GM23338 (cell line): ENCODE data around the gene RAB3GAP2. TPM values are rescaled to one million over a fixed set of nuclear protein-coding genes. Genes with fewer than 3 reads are reported as not detected.

Experiments
- NANOG ChIP-seq: IDR thresholded peaks from 2 replicates; pipeline ENCODE4 v1.6.1; 2016; ENCODE audit warnings: antibody characterized with exemption, borderline replicate concordance
- POLR2AphosphoS5 ChIP-seq: IDR thresholded peaks from 2 replicates; pipeline ENCODE4 v1.6.1; 2016; ENCODE audit warnings: antibody characterized with exemption, low read depth
- REST ChIP-seq: IDR thresholded peaks from one replicate; pipeline ENCODE4 v1.6.1; 2018; ENCODE audit warnings: antibody characterized with exemption; ENCODE audit not compliant: unreplicated experiment
- microRNA counts: library from miRNA; unstranded; fragments of <30 nt; microRNA quantifications from one replicate; lab custom pipeline; 2017
- microRNA-seq: library from miRNA; unstranded; fragments of <30 nt; microRNA quantifications from one replicate; pipeline ENCODE4, GENCODE V29; 2017
- polyA plus RNA-seq: library from polyadenylated mRNA; unstranded; fragments of >200 nt; fragmentation: Nextera tagmentation; extraction: Ambion mirVana; gene quantifications from 2 replicates; pipeline ENCODE4 v1.2.1, GENCODE V29; 2016
- small RNA-seq: library from RNA; depleted of rRNA; stranded (forward); fragments of <200 nt; gene quantifications from one replicate; pipeline ENCODE3, GENCODE V24; 2014; ENCODE audit warnings: low replicate concordance
- total RNA-seq: library from RNA; depleted of rRNA; stranded (reverse); fragments of >200 nt; shearing (Covaris generic); gene quantifications from 2 replicates; pipeline ENCODE4 v1.2.3, GENCODE V29; 2014; rRNA removed

The RAB3GAP2 gene
- total and polyA plus RNA-seq, 2 experiments from 2014 or later = 19.4 to 44.6 TPM

- TF ChIP-seq REST = no peak
- TF ChIP-seq POLR2AphosphoS5 = no peak
- no peak for TF ChIP-seq NANOG
Observed at GRCh38 chr1:220099826-220100225, 172.4 kb downstream of the RAB3GAP2 start (continued).

MicroRNAs encoded within 50 kb of the gene (microRNA counts, 767-probe panel; counts per million panel counts)
- microRNA hsa-miR-194-5p (lab: Ali Mortazavi, UCI) (not detected), microRNA hsa-miR-215 (lab: Ali Mortazavi, UCI) (not detected), microRNA hsa-miR-664-3p (lab: Ali Mortazavi, UCI) (not detected)

Small RNA genes lying within 50 kb of the gene (microRNA-seq; reads per million reads assigned to microRNA genes)
- not detected for gene MIR194-1
- not detected for gene MIR215
- 6.9 reads per million, percentile 25 among the genes with 10 or more reads in this experiment for gene MIR664A

Small RNA genes lying within 50 kb of the gene (small RNA-seq; reads per million reads assigned to genes)
- not detected for gene MIR194-1
- gene MIR215 = not detected
- not detected for gene MIR664A
- gene SNORA36B = 0.17 reads per million

Other genes with a start within 250 kb of the RAB3GAP2 start
- 115 and 133 TPM in 2 replicates for gene EPRS1, start 225.9 kb downstream of the RAB3GAP2 start, total RNA-seq
- 140 and 158 TPM in 2 replicates for gene EPRS1, start 225.9 kb downstream of the RAB3GAP2 start, polyA plus RNA-seq
- 16.9 and 17.2 TPM in 2 replicates for gene BPNT1, start 182.7 kb downstream of the RAB3GAP2 start, total RNA-seq
- gene BPNT1, start 182.7 kb downstream of the RAB3GAP2 start, polyA plus RNA-seq = 8.9 and 9.6 TPM in 2 replicates
- gene IARS2, start 178.3 kb downstream of the RAB3GAP2 start, total RNA-seq = 74.4 and 75.6 TPM in 2 replicates
- 29.7 and 33.3 TPM in 2 replicates for gene IARS2, start 178.3 kb downstream of the RAB3GAP2 start, polyA plus RNA-seq